ENCODE results near the gene PSD4. TPM values are rescaled to one million over a fixed set of nuclear protein-coding genes. Genes with fewer than 3 reads are reported as not detected.

Gene PSD4
- total and polyA plus RNA-seq, 10 of the 15 experiments (the other 5 are each of a cell fraction or from before 2014, with no cell fraction given) = 0.68 to 114 (median 35.1) TPM

DNA sequence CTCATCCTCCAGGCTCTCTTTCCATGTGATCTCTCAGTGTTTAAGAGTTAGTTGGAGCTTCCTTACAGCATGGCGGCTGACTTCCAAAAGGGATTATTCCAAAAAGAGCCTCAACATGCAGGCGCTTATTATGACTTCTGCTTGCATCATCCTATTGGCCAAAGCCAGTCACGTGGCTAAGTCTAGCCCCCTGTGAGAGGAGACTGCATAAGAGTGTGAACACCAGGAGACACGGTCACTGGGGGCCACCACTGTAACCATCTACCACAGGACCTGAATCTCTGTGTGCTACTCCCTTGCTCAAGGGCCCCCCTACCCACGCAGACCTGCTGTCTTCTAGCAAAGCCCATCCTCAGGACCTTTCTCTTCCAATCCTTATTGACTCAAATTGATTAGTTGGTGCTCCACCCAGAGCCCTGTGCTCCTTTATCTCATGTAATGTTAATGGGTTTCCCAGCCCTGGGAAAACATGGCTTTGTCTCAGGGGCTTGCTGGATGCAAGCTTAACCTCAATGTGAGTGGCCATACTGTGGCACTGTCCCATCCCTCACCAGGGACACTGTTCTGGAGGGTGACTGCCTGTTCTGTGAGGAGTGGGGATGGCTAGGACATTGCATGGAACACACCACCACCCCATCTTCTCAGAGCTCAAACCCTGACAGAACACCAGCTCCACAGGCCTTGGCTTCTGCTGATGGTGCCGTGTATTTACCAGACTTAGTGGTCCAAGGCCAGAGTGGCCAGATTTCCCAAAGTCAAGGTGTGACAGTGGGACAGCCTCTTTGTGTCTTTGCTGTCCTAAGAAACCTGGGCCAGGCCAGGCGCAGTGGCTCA, 42.2 kb upstream of the PSD4 start:
- WGBS (ENCODE audit: insufficient coverage, insufficient replicate concordance, low lambda C conversion rate, missing lambda C conversion rate) = 60% methylated on average over 7 of the region's 7 CpGs
- DNase-seq (ENCODE audit: low read depth, low spot score) = no peak
- H2AFZ ChIP-seq (ENCODE audit: control insufficient read depth, low read depth, low read length) = no peak overlapping the region
- H3K9ac ChIP-seq (ENCODE audit: control insufficient read depth, insufficient read depth, low read length) = no peak overlapping the region
- in situ Hi-C loops (cut with MboI) = no loop called here
- CTCF ChIA-PET = interaction anchor here (1.3 kb wide), 1 partner anchor 51 kb away, joined by 4 read pairs; no protein-coding TSS in a partner anchor
- no peaks in the 10 kb centered on the region for H3K36me3 ChIP-seq (ENCODE audit: control insufficient read depth in 2 of 2, insufficient read depth in 2 of 2, low read length in 1 of 2)
- H3K27me3 ChIP-seq (replicated peaks in 1 of 2; ENCODE audit: control insufficient read depth in 2 of 2, insufficient read depth in 2 of 2, low read length in 1 of 2) = no peaks in the 10 kb centered on the region; a peak in 1 of 4 replicates
- no peak overlapping the region for H3K4me2 ChIP-seq (ENCODE audit: control insufficient read depth, insufficient read depth)
- SMC1A ChIA-PET (ENCODE audit: uncharacterized antibody, unreplicated experiment) = interaction anchor here (0.9 kb wide), 1 partner anchor 72 kb away, joined by 5 read pairs; no protein-coding TSS in a partner anchor
- no peaks in the 10 kb centered on the region for H3K79me2 ChIP-seq (ENCODE audit: control insufficient read depth, insufficient read depth, low read length)
- no peaks in the 10 kb centered on the region for H3K9me3 ChIP-seq (replicated peaks; ENCODE audit: control insufficient read depth, insufficient read depth, low read length)
- no TSS peak for BruUV-seq (replicated peaks)
- no peak for FAIRE-seq
- intact Hi-C loops (cut with micrococcal nuclease; ENCODE audit: unreplicated experiment) = no loop called here
- no peak overlapping the region for H3K4me3 ChIP-seq
- H4K20me1 ChIP-seq (ENCODE audit: control insufficient read depth, insufficient read depth) = no peaks in the 10 kb centered on the region
- POLR2A ChIA-PET = no interaction called here
- no peak for ATAC-seq
- RAD21 ChIA-PET (ENCODE audit: unreplicated experiment) = no interaction called here
- TF ChIP-seq, protein P1, sequence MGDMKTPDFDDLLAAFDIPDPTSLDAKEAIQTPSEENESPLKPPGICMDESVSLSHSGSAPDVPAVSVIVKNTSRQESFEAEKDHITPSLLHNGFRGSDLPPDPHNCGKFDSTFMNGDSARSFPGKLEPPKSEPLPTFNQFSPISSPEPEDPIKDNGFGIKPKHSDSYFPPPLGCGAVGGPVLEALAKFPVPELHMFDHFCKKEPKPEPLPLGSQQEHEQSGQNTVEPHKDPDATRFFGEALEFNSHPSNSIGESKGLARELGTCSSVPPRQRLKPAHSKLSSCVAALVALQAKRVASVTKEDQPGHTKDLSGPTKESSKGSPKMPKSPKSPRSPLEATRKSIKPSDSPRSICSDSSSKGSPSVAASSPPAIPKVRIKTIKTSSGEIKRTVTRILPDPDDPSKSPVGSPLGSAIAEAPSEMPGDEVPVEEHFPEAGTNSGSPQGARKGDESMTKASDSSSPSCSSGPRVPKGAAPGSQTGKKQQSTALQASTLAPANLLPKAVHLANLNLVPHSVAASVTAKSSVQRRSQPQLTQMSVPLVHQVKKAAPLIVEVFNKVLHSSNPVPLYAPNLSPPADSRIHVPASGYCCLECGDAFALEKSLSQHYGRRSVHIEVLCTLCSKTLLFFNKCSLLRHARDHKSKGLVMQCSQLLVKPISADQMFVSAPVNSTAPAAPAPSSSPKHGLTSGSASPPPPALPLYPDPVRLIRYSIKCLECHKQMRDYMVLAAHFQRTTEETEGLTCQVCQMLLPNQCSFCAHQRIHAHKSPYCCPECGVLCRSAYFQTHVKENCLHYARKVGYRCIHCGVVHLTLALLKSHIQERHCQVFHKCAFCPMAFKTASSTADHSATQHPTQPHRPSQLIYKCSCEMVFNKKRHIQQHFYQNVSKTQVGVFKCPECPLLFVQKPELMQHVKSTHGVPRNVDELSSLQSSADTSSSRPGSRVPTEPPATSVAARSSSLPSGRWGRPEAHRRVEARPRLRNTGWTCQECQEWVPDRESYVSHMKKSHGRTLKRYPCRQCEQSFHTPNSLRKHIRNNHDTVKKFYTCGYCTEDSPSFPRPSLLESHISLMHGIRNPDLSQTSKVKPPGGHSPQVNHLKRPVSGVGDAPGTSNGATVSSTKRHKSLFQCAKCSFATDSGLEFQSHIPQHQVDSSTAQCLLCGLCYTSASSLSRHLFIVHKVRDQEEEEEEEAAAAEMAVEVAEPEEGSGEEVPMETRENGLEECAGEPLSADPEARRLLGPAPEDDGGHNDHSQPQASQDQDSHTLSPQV (IDR thresholded peaks at IDR 0.05) = no peak
- TF ChIP-seq TCF7 (IDR thresholded peaks at IDR 0.05; ENCODE audit: borderline replicate concordance) (no peak), TBL1XR1 (IDR thresholded peaks at IDR 0.05; ENCODE audit: low read depth, low read length) (no peak), RAD51 (IDR thresholded peaks at IDR 0.05) (no peak)
- TF ChIP-seq, protein P2, sequence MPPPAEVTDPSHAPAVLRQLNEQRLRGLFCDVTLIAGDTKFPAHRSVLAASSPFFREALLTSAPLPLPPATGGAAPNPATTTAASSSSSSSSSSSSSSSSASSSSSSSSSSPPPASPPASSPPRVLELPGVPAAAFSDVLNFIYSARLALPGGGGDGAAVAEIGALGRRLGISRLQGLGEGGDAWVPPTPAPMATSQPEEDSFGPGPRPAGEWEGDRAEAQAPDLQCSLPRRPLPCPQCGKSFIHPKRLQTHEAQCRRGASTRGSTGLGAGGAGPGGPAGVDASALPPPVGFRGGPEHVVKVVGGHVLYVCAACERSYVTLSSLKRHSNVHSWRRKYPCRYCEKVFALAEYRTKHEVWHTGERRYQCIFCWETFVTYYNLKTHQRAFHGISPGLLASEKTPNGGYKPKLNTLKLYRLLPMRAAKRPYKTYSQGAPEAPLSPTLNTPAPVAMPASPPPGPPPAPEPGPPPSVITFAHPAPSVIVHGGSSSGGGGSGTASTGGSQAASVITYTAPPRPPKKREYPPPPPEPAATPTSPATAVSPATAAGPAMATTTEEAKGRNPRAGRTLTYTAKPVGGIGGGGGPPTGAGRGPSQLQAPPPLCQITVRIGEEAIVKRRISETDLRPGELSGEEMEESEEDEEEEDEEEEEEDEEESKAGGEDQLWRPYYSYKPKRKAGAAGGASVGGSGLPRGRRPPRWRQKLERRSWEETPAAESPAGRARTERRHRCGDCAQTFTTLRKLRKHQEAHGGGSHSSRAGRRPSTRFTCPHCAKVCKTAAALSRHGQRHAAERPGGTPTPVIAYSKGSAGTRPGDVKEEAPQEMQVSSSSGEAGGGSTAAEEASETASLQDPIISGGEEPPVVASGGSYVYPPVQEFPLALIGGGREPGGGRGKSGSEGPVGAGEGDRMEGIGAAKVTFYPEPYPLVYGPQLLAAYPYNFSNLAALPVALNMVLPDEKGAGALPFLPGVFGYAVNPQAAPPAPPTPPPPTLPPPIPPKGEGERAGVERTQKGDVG (CRISPR knock-in tag; IDR thresholded peaks at IDR 0.05) = no peak
- TF ChIP-seq, protein P3, sequence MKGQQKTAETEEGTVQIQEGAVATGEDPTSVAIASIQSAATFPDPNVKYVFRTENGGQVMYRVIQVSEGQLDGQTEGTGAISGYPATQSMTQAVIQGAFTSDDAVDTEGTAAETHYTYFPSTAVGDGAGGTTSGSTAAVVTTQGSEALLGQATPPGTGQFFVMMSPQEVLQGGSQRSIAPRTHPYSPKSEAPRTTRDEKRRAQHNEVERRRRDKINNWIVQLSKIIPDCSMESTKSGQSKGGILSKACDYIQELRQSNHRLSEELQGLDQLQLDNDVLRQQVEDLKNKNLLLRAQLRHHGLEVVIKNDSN (IDR thresholded peaks at IDR 0.05; ENCODE audit: borderline replicate concordance, extremely low read length, insufficient read depth, low read depth, low read length) = peak; percentile 23
- H3K27ac ChIP-seq (ENCODE audit: control insufficient read depth, insufficient read depth) = no peak overlapping the region
- H3K4me1 ChIP-seq (ENCODE audit: control insufficient read depth, insufficient read depth, low read length) = no peaks in the 10 kb centered on the region

All from GM12878 (cell line).